Natural killer cell (primary cell): ENCODE measurements around the gene PRADC1. TPM values are rescaled to one million over a fixed set of nuclear protein-coding genes. Genes with fewer than 3 reads are reported as not detected.

ENCODE experiments used
- ATAC-seq, 3 donors: fragments of 150-1000 bp in 2 of 3; fragments of 200-7000 bp in 1 of 3; cut with Tn5 transposase; 1 replicate in 1 of 3; 2 replicates in 2 of 3; pipeline ENCODE4 v1.10.0; 2021; ENCODE audit warnings: mild to moderate bottlenecking in 2 of 3, moderate library complexity in 2 of 3
- DNase-seq, 2 donors: peaks; one replicate each; pipeline versions ENCODE4 v3.0.0 to v3.0.0-alpha.2; 2013 to 2021; ENCODE audit warnings: mixed read lengths in 1 of 2
- H3K27ac ChIP-seq: one replicate; pipeline ENCODE4 v1.5.1; 2013; ENCODE audit warnings: mild to moderate bottlenecking, low read length
- H3K27me3 ChIP-seq: one replicate; pipeline ENCODE4 v1.6.1; 2013; ENCODE audit warnings: low read length; ENCODE audit not compliant: control insufficient read depth, insufficient read depth
- H3K36me3 ChIP-seq: one replicate; pipeline ENCODE4 v1.6.1; 2013; ENCODE audit warnings: low read length; ENCODE audit not compliant: control insufficient read depth, insufficient read depth
- H3K4me1 ChIP-seq: one replicate; pipeline ENCODE4 v1.6.1; 2013; ENCODE audit warnings: low read length; ENCODE audit not compliant: control insufficient read depth, insufficient read depth
- H3K4me3 ChIP-seq: one replicate; pipeline ENCODE4 v1.5.1; 2013; ENCODE audit warnings: low read length
- H3K9me3 ChIP-seq: one replicate; pipeline ENCODE4 v1.6.1; 2013; ENCODE audit warnings: low read length; ENCODE audit not compliant: control insufficient read depth, insufficient read depth
- H3K27ac Mint-ChIP-seq, 2 donors: one replicate each; pipeline ENCODE4 v1.8.0; 2022; ENCODE audit warnings: mild to moderate bottlenecking in 2 of 2, mixed read lengths in 2 of 2, moderate library complexity in 1 of 2
- H3K27me3 Mint-ChIP-seq, 2 donors: one replicate each; pipeline ENCODE4 v1.8.0; 2022; ENCODE audit warnings: low read depth in 2 of 2, mixed read lengths in 2 of 2
- H3K36me3 Mint-ChIP-seq: one replicate; pipeline ENCODE4 v1.8.0; 2022; ENCODE audit warnings: mixed read lengths
- H3K4me1 Mint-ChIP-seq, 2 donors: one replicate each; pipeline ENCODE4 v1.8.0; 2022; ENCODE audit warnings: mixed read lengths in 2 of 2
- H3K4me3 Mint-ChIP-seq: one replicate; pipeline ENCODE4 v1.8.0; 2022; ENCODE audit warnings: mild to moderate bottlenecking, moderate library complexity, mixed read lengths
- H3K9me3 Mint-ChIP-seq, 2 donors: one replicate each; pipeline ENCODE4 v1.8.0; 2022; ENCODE audit warnings: mixed read lengths in 2 of 2
- WGBS: methylation state at CpG from one replicate; pipeline ENCODE4 v1.1.7; 2013; ENCODE audit warnings: missing lambda C conversion rate; ENCODE audit not compliant: insufficient coverage; 5-methylcytosine and 5-hydroxymethylcytosine counted together
- intact Hi-C: fragments of 100-400 bp; cut with micrococcal nuclease; formaldehyde crosslinking; loops from one replicate; pipeline ENCODE4 v1.14.2; 2022
- total RNA-seq, 4 donors: library from RNA; stranded (reverse); fragments of 120-200 nt in 1 of 4; gene quantifications; one replicate each; pipeline versions ENCODE4 v1.2.3 to v1.2.4, GENCODE V29; 2013 to 2022
- TF ChIP-seq, protein P1 (sequence below): fragments of 200-600 bp; IDR thresholded peaks from one replicate; pipeline ENCODE4 v1.8.0; 2022; ENCODE audit warnings: antibody characterized with exemption

PRADC1 gene
- total RNA-seq, 3 donors from 2014 or later (not counting 1 experiment from before 2014, with no cell fraction given): 8.3 to 9.7 (median 9.1) TPM

DNA sequence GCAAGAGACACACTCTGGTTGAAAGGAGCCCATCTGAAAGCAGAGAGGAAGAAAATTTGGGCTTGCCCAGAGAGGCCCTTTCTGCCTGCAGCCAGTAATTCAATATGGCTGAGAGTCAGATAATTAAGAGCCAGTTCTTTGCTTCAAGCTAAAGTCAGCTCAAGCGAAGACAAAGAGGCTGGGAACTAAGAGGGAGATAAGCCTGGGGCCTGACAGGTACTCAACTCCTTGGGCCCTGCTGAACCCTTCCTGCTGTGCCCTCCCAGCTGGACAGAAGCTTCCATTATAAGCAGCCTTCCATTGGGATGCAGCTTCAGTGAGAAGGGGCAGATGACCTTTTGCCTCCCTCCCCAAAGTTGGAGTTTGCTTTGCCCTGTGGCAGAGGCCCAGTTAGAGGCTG lies 39.2 kb upstream of the PRADC1 start:
- Mint-ChIP-seq H3K27me3 (no peaks in the 10 kb centered on the region), H3K36me3 (no peaks in the 10 kb centered on the region), H3K9me3 (no peaks in the 10 kb centered on the region), H3K4me1 (peaks cover 10 to 18% of the 10 kb centered on the region in 2 donors), H3K27ac (no peak overlapping the region), H3K4me3 (no peak overlapping the region)
- TF ChIP-seq, protein P1, sequence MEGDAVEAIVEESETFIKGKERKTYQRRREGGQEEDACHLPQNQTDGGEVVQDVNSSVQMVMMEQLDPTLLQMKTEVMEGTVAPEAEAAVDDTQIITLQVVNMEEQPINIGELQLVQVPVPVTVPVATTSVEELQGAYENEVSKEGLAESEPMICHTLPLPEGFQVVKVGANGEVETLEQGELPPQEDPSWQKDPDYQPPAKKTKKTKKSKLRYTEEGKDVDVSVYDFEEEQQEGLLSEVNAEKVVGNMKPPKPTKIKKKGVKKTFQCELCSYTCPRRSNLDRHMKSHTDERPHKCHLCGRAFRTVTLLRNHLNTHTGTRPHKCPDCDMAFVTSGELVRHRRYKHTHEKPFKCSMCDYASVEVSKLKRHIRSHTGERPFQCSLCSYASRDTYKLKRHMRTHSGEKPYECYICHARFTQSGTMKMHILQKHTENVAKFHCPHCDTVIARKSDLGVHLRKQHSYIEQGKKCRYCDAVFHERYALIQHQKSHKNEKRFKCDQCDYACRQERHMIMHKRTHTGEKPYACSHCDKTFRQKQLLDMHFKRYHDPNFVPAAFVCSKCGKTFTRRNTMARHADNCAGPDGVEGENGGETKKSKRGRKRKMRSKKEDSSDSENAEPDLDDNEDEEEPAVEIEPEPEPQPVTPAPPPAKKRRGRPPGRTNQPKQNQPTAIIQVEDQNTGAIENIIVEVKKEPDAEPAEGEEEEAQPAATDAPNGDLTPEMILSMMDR: no peak
- Histone ChIP-seq H3K36me3 (no peaks in the 10 kb centered on the region), H3K27me3 (no peaks in the 10 kb centered on the region), H3K27ac (no peak overlapping the region), H3K9me3 (no peaks in the 10 kb centered on the region), H3K4me1 (peaks cover 8% of the 10 kb centered on the region), H3K4me3 (no peak overlapping the region)
- DNase-seq (no peak), ATAC-seq (no peak)
- intact Hi-C loops: no loop called here
- 93% methylated on average over 1 of the region's 1 CpG for WGBS

DNA sequence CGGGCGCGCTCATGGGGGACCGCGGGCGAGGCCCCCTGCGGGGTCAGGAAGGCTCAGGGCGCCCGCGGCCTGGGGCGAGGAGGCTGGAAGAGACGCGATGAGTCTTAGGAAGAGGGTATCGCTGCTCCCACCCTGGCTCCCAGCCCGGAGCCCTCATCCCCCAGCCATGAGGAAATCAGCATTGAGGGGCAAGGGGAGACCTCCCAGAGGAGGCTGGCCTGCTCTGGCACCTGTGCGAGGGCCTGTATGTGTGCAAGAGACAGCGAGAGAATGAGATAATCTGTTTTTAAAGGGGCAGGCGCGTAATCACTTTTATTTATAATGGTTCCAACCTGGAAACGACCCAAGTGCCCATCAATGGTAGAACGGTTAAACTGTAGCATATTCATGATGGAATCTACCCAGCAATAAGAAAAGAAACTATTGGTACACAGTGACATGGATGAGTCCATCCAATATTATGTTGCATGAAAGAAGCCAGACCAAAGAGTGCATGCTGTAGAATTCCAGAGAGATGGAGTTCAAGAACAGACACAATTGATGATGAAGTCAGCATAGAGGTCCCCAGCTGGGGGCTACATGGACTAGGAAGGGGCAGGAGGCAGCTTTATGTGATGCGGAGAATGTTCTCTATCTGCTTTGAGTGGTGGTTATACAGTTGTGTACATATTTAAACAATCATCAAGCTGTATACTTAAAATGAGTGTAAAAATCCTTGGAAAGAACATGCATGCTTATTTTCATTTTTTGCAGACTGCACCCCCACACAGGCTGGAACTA lies 36.8 kb upstream of the PRADC1 start:
- Histone ChIP-seq H3K36me3 (no peaks in the 10 kb centered on the region), H3K9me3 (no peaks in the 10 kb centered on the region), H3K27ac (no peak overlapping the region), H3K27me3 (no peaks in the 10 kb centered on the region), H3K4me3 (no peak overlapping the region), H3K4me1 (peaks cover 8% of the 10 kb centered on the region)
- Mint-ChIP-seq H3K27ac (no peak overlapping the region), H3K36me3 (no peaks in the 10 kb centered on the region), H3K4me3 (peak overlapping the region; percentile 26), H3K4me1 (peaks cover 10 to 18% of the 10 kb centered on the region in 2 donors), H3K27me3 (no peaks in the 10 kb centered on the region), H3K9me3 (no peaks in the 10 kb centered on the region)
- WGBS: 62% methylated on average over 22 of the region's 22 CpGs
- TF ChIP-seq, protein P1: no peak
- ATAC-seq (peak in 1 of 3 donors; percentile 8), DNase-seq (no peak)
- intact Hi-C loops: no loop called here

DNA sequence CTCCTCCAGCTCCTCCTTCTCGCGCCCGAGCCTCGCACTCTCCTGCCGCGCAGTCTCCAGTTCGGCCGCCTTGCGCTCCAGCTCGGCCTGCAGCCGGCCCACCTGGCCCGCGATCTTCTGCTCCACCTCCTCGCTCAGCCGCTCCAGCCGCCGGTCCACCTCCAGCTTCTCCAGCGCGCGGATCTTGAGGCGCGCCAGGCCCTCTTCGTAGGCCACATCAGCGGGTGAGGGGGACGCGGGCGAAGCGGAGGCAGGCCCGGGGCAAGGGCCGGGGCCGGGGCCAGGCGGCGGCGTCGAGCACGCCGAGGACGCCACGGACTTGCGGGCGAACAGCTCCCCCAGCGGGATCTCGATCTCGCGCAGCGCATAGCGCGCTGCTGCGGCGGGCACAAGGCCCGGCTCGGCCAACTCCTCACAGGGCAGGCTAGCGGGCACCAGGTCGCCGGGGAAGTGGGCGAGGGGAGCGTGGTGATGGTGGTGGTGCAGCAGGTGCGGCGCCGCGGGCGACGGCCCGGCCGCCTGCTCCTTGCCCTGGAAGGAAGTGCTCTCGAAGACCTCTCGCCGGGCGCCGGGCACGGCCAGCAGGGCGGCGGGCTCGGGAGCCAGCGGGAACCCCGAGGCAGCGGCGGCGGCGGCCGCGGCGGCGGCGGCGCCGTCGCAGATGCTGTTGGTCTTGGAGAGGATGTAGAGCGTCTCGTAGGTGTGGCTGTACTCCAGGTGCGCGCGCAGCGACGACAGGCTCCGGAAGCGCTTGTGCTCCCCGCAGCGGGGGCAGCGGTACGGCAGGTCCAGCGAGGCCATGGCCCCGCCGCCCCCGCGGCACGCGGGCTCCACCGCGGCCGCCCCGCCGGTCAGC lies 36.0 kb upstream of the PRADC1 start:
- H3K9me3 ChIP-seq: no peaks in the 10 kb centered on the region
- no peak overlapping the region for H3K27ac ChIP-seq
- H3K36me3 Mint-ChIP-seq: no peaks in the 10 kb centered on the region
- peak overlapping the region; percentile 4 for H3K4me3 Mint-ChIP-seq
- TF ChIP-seq, protein P1: no peak
- H3K4me3 ChIP-seq: no peak overlapping the region
- intact Hi-C loops: no loop called here
- H3K36me3 ChIP-seq: no peaks in the 10 kb centered on the region
- 46% methylated on average over 113 of the region's 113 CpGs for WGBS
- H3K27me3 ChIP-seq: no peaks in the 10 kb centered on the region
- H3K27ac Mint-ChIP-seq: peak overlapping the region in 1 of 2 donors; percentile 36
- no peaks in the 10 kb centered on the region for H3K27me3 Mint-ChIP-seq
- H3K4me1 ChIP-seq: peaks cover 8% of the 10 kb centered on the region
- ATAC-seq (peak; percentile 78 to 92 (median 92)), DNase-seq (peak; percentile 53 to 91)
- no peaks in the 10 kb centered on the region for H3K9me3 Mint-ChIP-seq
- peaks cover 10 to 18% of the 10 kb centered on the region in 2 donors for H3K4me1 Mint-ChIP-seq
